Adipose tissue (tissue), 3 donors: ENCODE measurements around the gene SLK. TPM values are rescaled to one million over a fixed set of nuclear protein-coding genes. Genes with fewer than 3 reads are reported as not detected.

Experiments
- H3K27ac ChIP-seq: one replicate; pipeline ENCODE4 v1.5.1; 2013; ENCODE audit warnings: low read depth, low read length
- WGBS, 3 donors: extraction: QIAGEN DNeasy Blood & Tissue Kit; methylation state at CpG; one replicate each; pipeline ENCODE4 v1.1.7; 2013; 5-methylcytosine and 5-hydroxymethylcytosine counted together
- polyA plus RNA-seq, 3 donors: library from polyadenylated mRNA; stranded (reverse); fragments of 200-250 nt; gene quantifications; one replicate each; pipeline ENCODE4 v1.2.3, GENCODE V29; 2013
- donor health status: healthy with polysubstance abuse.
- donor health status: Bipolar disorder and iron deficiency.
- donor health status: healthy.

Gene SLK
- polyA plus RNA-seq, 3 donors: 8.2 to 21.3 (median 17.1) TPM

DNA sequence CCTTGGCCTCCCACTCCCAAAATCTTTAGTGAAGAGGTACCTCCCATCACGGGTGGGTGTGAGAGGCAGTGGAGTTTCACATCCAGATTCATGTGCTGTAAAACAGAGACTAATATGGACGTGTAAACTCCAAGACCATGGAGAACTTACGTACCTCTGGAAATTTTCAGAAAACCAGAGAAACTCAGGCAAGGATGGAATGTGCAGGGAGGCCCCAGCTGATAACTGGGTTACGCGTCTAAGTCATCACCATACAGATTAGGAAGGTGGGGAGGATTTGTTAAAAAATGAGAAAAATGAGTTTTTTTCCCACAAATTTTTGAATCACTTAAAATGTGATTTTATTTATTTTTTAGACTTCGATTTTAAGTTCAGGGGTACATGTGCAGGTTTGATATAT, 32.6 kb upstream of the SLK start:
- no peak overlapping the region for H3K27ac ChIP-seq
- 82 to 92% (median 83%) methylated on average over 6 of the region's 6 CpGs for WGBS, 3 donors

DNA sequence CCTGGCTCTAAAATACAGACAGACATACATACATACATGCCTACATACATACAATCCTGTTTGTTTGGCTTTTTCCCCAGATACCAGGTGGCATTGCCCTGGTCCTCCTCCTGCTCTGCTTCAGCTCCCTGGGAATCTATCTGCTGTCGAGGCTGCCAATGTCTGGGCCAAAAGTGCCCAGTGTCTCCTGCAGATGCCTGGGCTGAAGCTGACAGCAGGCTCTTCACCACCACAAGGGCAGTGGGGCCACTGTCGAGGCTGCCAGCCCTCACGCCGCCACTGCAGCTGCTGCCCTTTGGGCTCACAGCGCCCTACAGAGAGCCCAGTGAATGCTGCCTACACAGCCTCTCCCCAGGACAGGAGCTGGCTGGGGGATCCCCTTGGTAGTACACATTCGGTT, 30.9 kb upstream of the SLK start:
- WGBS, 3 donors: 80 to 88% (median 88%) methylated on average over 6 of the region's 6 CpGs
- no peak overlapping the region for H3K27ac ChIP-seq

DNA sequence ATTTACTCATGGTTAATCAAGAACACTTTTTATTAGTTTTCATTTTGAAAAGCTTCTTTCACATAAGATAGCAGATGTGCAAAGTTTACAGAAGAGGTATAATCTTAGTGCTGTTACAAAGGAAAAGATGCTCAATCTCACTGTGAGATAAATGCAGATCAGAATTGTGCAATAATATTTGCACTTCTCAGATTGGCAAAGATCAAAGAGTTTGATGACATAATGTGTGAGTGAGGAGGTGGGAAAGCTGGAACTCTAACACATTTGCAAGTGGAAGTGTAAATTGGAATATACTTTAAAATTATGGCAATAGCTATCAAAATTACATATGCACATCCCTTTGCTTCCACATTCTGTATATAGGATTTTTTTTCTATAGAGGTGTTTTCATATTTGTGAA, 27.4 kb upstream of the SLK start:
- H3K27ac ChIP-seq: no peak overlapping the region

DNA sequence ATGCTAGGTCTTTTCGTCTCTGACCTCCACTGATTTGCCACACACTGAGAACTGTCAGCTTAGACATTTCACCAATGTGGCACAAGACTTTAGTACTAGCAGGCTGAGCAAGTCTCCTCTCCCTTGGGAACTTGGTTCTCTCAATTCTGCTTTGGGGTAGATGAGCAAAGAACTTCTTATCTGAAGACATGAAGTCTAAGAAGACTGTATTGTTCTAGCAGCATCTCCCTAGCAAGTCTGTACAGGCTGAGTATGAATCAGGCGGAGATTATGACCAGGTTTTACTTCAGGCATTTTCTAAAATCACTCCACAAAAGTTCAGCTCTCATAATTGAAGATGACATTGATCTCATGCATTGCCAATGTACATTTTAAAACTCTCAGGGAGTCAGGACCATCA, 25.1 kb upstream of the SLK start:
- WGBS, 3 donors: 58 to 86% (median 60%) methylated on average over 2 of the region's 2 CpGs
- no peak overlapping the region for H3K27ac ChIP-seq

DNA sequence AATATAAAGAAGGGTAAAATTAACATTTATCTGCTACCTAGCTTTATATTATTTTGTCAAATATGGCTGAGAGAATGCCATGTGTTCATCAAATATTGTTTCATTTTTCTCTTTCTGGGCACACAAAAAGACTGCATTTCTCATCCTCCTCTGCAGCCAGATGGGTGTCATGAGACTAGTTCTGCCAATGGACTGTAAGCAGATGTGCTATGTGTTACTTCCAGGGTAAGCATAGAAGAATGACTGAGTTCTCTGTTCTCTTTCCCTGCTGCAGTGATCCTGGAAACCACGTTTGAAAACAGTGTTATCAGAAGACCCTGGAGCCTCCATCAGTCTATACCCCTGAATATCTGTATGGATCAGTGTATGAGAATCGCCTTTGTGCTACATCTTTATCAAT, 24.1 kb upstream of the SLK start:
- no peak overlapping the region for H3K27ac ChIP-seq
- 71 to 79% (median 74%) methylated on average over 2 of the region's 2 CpGs for WGBS, 3 donors

DNA sequence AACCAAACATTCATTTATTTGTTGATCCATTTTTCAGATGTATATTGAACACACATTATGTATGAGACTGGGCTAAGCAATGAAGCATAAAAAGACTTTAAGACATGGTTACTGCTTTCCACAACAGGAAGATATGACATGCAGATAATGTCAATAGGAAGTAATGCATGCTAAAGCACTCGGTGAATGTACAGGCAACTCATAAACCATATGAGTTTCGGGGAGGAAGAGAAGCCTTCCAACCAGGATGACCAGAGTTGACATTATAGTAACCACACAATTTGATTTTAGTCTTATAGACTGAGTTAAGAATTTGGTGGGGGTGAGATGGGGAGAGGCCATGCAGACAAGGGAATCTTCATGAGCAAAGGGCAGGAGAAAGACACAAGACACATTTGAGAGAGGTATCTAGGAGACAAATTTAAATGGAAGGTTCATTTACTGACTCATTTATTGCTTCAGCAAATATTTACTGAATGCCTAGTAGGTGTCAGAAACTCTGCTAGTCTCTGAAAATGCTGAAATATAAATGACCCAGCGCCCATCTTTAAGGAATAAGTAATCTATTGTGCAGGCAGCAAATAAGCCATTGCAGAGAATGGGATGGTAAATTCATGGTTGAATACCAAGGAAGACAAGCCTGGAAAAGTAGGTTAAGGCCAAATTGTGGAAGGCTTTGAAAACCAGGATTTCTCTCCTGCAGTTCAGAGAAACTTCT, 19.0 kb upstream of the SLK start:
- no peak overlapping the region for H3K27ac ChIP-seq
- WGBS, 3 donors: 68 to 85% (median 72%) methylated on average over 3 of the region's 3 CpGs

GRCh38 chr10:103949728-103950127, 17.2 kb upstream of the SLK start:
- WGBS, 3 donors: 85 to 90% (median 87%) methylated on average over 4 of the region's 4 CpGs
- no peak overlapping the region for H3K27ac ChIP-seq

DNA sequence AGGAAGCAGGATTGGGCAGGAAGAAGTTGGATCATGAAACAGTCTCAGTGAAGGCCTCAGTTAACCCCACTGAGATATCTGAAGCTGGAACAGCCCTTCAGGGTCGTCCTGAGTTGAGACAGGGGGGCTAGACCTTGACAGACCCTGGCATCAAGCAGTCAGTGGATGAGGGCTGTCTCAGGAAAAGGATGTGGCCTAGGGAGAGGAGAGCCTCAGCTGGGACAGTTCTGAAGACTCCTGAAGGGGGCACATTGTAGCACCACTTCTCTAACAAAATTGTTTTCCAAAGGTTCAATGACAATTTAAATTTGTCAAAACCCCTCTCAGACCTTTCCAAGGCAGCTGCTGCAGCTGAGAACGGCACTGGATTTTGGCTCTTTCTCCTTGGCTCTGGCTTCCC, 15.8 kb upstream of the SLK start:
- 59 to 68% (median 62%) methylated on average over 2 of the region's 2 CpGs for WGBS, 3 donors
- no peak overlapping the region for H3K27ac ChIP-seq

DNA sequence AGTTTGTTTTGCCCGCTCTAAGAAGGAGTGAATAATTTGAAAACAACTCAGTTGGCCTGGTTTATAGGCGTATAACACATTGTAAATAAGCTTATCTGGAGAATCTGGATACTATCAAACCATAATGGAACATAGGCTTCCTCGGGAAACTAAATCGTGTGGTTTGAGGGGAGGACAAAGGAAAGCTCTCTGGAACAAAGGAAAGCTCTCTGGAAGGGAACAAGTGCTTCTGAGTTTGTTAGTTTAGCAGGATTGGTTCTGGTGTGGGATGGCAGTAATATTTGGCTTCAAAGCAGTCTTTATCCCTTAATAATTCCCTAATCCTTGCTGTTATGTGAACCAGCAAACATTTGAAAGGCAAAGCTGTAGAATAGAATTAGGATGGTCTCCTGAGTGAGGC, 15.0 kb upstream of the SLK start:
- no peak overlapping the region for H3K27ac ChIP-seq
- WGBS, 3 donors: 68 to 86% (median 74%) methylated on average over 4 of the region's 4 CpGs

DNA sequence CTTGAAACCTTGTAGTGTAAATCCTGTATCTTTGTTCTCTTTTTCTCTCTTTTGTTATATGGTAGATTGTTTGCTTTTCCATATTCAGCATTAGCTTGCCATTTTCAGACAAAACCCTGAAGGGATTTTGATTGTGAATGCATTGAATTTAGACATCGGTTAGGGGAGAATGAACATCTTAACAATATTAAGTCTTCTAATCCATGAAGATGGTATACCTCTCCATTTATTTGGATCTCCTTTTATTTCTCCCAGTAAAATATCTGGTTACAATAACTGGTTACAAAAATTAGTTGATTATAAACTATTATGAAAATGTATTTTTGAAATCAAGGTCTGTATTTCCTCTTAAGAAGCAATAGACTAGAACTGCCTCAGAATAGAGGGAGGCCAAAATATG, 12.4 kb upstream of the SLK start:
- 96 to 100% (median 97%) methylated on average over 1 of the region's 1 CpG for WGBS, 3 donors
- no peak overlapping the region for H3K27ac ChIP-seq

- 93 to 100% (median 98%) methylated on average over 2 of the region's 2 CpGs for WGBS, 3 donors
- no peak overlapping the region for H3K27ac ChIP-seq
These were observed 7.9 kb upstream of the SLK start for GRCh38 chr10:103958996-103959395.

DNA sequence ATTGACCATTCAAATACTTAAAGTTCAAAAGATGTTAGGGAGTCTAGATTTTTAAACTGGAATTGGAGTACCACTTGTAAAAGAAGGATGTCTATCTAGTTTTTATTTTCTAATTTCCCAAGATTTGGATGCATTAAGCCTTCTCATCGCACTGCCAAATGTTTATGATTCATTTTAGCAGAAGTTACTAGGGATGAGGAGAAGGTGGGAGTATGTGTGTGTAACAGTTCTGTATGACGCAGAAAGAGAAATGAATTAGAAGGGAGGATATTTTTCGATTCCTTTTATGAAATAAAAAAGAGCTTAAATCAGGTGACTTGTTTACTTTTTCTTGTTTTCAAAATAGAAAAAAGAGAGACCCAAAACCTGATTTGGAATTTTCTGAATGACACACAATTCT, 6.8 kb upstream of the SLK start:
- 60 to 76% (median 74%) methylated on average over 3 of the region's 3 CpGs for WGBS, 3 donors
- no peak overlapping the region for H3K27ac ChIP-seq

GRCh38 chr10:103967448-103968071, 620 bp downstream of the SLK start:
- 0 to 1% (median 1%) methylated on average over 53 to 55 of the region's 55 CpGs for WGBS, 3 donors

DNA sequence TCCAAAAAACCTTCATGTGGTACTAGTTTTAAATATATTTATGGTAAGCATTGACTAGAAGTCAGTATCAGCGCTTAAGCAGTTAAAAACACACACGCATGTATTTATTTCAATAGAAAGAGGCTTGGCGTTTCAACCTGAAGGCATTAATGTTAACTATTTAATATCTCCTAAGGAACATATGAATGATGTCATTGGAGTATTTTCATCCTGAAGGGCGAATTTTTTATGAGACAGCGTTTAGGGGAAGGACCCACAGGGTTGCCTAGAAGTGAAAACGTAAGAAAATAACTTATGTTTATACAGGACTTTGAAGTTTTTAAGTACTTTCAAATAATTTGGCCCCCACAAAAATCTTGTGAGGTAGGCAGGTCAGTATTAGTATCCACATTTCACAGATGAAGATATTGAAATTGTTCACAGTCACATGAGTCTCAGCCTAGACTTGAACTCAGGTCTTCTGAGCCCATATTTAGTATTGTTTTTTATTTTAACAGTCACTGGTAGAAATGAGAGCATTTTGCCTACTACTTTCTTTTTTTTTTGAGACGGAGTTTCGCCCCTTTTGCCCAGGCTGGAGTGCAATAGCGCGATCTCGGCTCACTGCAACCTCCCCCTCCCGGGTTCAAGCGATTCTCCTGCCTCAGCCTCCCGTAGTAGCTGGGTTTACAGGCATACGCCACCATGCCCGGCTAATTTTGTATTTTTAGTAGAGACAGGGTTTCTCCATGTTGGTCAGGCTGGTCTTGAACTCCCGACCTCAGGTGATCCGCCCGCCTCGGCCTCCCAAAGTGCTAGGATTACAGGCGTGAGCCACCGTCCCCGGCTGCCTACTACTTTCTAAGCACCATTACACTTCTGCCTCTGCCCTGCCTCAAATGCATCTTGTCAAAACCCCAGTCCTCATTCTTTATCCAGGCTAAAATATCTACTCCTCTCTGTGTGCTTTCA, 1.8 kb downstream of the SLK start:
- WGBS, 3 donors: 40 to 49% (median 49%) methylated on average over 20 to 23 of the region's 23 CpGs
- no peak overlapping the region for H3K27ac ChIP-seq

More at GRCh38 chr10:103967448-103968071, 620 bp downstream of the SLK start:
- peak overlapping the region; percentile 76 for H3K27ac ChIP-seq

DNA sequence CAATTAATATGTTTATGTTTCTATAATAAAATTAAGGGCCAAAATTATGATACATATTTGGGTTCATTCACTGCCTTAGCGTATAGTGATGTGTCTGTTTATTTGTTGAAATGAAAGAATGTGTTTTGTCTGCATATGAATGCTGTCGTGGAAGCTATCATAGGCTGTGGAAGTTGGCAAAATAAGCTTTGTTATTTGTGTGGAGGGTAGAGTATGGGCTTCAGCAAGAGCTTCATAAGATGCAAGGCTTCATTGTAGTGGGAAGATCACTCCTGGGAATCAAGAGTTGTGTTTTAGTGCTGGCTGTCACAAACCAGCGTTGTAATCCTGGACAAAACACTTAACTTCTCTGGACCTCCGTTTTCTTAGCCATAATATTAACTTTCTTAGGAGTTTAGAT, 2.5 kb downstream of the SLK start:
- WGBS, 3 donors: 7 to 21% (median 11%) methylated on average over 4 of the region's 4 CpGs
- no peak overlapping the region for H3K27ac ChIP-seq

GRCh38 chr10:103969857-103970627, 3.1 kb downstream of the SLK start:
- WGBS, 3 donors: 43 to 56% (median 56%) methylated on average over 2 of the region's 2 CpGs
- H3K27ac ChIP-seq: no peak overlapping the region

- WGBS, 3 donors: 92 to 97% (median 97%) methylated on average over 1 of the region's 1 CpG
- H3K27ac ChIP-seq: no peak overlapping the region
These were observed 8.2 kb downstream of the SLK start for GRCh38 chr10:103975169-103975568.

DNA sequence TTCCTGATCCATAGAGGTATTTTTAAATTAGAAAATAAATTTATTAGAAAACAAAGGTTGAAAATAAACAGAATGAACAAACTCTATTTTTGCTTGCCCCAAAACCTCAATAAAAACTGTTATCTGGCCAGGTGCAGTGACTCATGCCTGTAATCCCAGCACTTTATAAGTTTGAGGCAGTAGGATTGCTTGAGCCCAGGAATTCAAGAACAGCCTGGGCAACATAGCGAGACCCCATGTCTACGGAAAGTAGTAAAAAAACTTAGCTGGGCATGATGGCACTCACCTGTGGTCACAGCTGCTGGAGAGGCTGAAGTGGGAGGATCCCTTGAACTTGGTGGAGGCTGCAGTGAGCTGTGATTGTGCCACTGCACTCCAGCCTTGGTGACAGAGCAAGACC, 10.3 kb downstream of the SLK start:
- H3K27ac ChIP-seq: no peak overlapping the region

DNA sequence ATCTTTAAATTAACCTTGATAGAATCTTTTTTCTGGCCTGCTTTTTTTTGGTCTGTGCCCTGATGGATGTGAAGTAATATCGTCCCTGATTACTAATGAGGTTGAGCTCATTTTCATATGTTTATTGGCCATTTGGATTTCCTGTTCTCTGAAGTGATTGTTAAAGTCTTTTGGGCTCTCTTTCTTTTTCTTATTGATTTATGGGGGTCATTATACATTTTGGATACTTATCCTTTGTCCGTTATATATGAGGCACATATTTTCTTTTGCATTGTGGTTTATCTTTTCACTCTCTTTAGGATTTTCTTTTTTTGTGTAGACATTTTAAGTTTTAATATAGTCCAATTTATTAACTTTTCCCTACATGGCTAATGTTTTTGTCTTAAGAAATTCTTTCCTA, 12.6 kb downstream of the SLK start:
- 74 to 82% (median 75%) methylated on average over 2 of the region's 2 CpGs for WGBS, 3 donors
- H3K27ac ChIP-seq: no peak overlapping the region

More for the DNA sequence above, 10.3 kb downstream of the SLK start:
- WGBS, 3 donors: 95 to 98% (median 96%) methylated on average over 2 of the region's 2 CpGs
